Fibroblast of the aortic adventitia (primary cell): ENCODE results near the gene AKAP6. TPM values are rescaled to one million over a fixed set of nuclear protein-coding genes. Genes with fewer than 3 reads are reported as not detected.

Experiments used
- DNase-seq: peaks from one replicate; pipeline ENCODE4 v3.0.0-alpha.2; 2010; ENCODE audit warnings: low read depth
- H3K4me3 ChIP-seq: 2 replicates; pipeline ENCODE4 v1.5.1; 2011; ENCODE audit warnings: low read depth, mild to moderate bottlenecking, control low read depth, low read length, moderate library complexity
- CTCF ChIP-seq: IDR thresholded peaks from 2 replicates; pipeline ENCODE4 v1.5.1; 2011; ENCODE audit warnings: mild to moderate bottlenecking, low read length, control low read depth, inconsistent platforms; ENCODE audit not compliant: insufficient read depth
- total RNA-seq: library from RNA; depleted of rRNA; stranded (reverse); fragments of >200 nt; gene quantifications from 2 replicates; pipeline ENCODE4 v1.2.3, GENCODE V29; 2012; ENCODE audit warnings: low replicate concordance

AKAP6 gene
- total RNA-seq, 1 donor, result 2.2 TPM

DNA sequence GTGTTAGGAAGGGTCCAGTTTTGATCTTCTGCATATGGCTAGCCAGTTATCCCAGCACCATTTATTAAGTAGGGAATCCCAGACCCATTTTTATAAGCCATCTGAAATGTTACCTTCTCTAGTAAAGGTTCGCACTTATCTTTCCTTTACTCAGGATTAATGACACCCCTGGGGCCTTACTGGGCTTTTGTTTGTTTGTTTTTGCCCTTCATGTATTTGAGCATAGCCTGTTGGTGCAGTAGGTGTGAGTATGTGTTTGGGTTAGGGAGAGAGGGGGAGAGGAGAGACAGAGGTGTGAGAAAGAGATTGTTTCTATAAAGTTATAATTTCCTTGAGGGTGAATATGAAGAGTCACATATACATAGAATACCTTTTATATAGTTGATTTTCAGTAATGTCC lies 96.9 kb downstream of the AKAP6 start:
- H3K4me3 ChIP-seq, result no peak overlapping the region
- no peak for TF ChIP-seq CTCF
- no peak for DNase-seq

DNA sequence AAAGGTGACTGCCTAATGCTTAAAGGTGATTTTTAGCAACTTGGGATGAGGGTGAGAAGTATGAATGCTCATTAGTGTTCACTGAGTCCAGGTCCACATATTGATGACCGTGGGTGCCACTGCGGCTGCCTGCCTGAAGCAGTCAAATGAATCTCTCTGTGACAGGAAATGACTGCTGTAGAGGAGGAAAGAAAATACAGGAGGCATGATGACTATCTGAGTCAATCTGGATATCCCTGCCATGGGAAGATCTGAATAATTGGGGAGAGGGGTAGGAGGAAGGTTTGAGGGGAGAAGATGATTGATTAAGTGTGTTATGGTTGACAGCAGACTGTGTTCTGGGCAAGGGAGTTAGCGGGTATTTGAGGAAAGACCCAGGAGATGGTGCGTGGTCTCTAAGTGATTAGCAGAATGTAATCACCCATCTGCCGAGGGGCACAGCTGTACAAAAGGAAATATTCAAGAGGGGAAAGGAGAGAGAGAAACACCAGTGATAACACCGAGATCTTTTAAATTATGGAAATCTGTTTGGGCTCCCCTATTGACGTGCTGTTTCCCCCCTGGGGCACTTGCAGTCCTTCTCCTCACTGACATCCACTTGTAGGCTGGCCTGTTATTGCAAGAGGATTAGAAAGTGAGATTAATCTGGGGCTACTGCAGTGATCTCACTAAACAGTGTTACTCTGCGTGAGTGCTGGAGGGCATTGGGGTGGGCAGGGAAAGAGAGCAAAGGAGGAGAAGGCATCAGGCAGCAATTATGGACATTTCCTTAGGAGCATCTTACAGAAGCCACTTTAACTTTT lies 97.7 kb downstream of the AKAP6 start:
- no peak overlapping the region for H3K4me3 ChIP-seq
- no peak for DNase-seq
- no peak for TF ChIP-seq CTCF

DNA sequence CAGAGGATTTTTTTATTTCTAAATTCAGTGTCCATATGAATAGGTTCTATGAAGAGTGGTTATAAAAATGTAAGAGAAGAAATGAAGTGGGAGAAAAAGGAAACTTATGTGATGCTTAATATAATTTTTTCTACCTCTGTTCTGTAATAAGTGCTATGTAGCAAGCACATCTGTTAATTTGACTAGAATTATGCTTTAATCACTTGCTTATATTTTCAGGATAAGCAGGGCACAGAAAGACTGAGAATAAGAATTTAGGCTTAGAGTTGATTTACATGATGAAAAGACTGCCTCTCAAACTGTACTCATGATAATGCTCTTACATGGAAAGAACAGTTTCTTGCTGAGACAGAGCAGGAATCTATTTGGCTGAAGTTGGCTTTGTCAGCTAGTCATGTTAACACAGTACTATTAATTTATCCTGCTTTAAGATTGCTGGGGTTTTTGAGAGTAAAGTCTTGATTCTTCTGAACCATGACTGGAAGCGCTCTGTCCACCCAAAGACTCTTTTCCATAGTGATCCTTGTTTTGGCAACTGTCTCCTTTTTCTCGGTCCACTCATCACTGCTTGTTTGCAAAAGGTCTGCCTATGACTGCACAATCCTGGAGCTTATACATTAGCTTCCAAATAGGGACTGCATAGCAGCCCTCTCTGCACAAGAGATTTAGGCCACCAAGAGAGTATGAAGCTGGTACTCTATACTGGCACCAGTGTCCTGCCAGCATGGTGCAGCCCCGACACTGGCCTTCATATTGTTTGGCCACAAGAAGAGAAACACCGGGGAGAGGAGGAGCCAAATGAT lies 98.8 kb downstream of the AKAP6 start:
- no peak overlapping the region for H3K4me3 ChIP-seq
- TF ChIP-seq CTCF, result no peak
- no peak for DNase-seq

- no peak for TF ChIP-seq CTCF
- no peak for DNase-seq
- H3K4me3 ChIP-seq, result no peak overlapping the region
Observed at GRCh38 chr14:32428875-32429274, 99.8 kb downstream of the AKAP6 start.

GRCh38 chr14:32430326-32430725 lies 101.2 kb downstream of the AKAP6 start:
- DNase-seq, result peak; percentile 52
- TF ChIP-seq CTCF, result no peak
- no peak overlapping the region for H3K4me3 ChIP-seq

GRCh38 chr14:32432813-32433538 lies 103.9 kb downstream of the AKAP6 start:
- no peak for TF ChIP-seq CTCF
- no peak overlapping the region for H3K4me3 ChIP-seq
- DNase-seq, result peak; percentile 34
